ACC112 (cell line): Measurements from ENCODE around the gene SIL1.

Source experiments
- H2AFZ ChIP-seq: fragments of 200-600 bp; sonication (generic); one replicate; pipeline ENCODE4 v1.6.0; 2017; ENCODE audit warnings: antibody characterized with exemption, low read length; ENCODE audit not compliant: unreplicated experiment
- H3K27ac ChIP-seq: fragments of 200-600 bp; sonication (generic); 2 replicates; pipeline ENCODE4 v1.5.1; 2014; ENCODE audit warnings: low read depth, mild to moderate bottlenecking, antibody characterized with exemption, low read length, moderate library complexity
- H3K27me3 ChIP-seq: fragments of 200-600 bp; sonication (generic); 2 replicates; pipeline ENCODE4 v1.6.1; 2014; ENCODE audit warnings: mild to moderate bottlenecking, antibody characterized with exemption, low read length, moderate library complexity, mixed read lengths; ENCODE audit not compliant: insufficient read depth
- H3K36me3 ChIP-seq: fragments of 200-600 bp; sonication (generic); 2 replicates; pipeline ENCODE4 v1.6.1; 2016; ENCODE audit warnings: mild to moderate bottlenecking, antibody characterized with exemption, low read length, moderate library complexity, mixed read lengths; ENCODE audit not compliant: insufficient read depth
- H3K4me1 ChIP-seq: fragments of 200-600 bp; sonication (generic); one replicate; pipeline ENCODE4 v1.6.1; 2016; ENCODE audit warnings: low read length, mixed read lengths; ENCODE audit not compliant: insufficient read depth, unreplicated experiment, control insufficient read depth
- H3K4me3 ChIP-seq: fragments of 200-600 bp; sonication (generic); 2 replicates; pipeline ENCODE4 v1.5.1; 2014; ENCODE audit warnings: mild to moderate bottlenecking, low read depth, low read length
- H3K79me2 ChIP-seq: fragments of 200-600 bp; sonication (generic); one replicate; pipeline ENCODE4 v1.6.0; 2016; ENCODE audit warnings: low read length; ENCODE audit not compliant: control insufficient read depth, unreplicated experiment, insufficient read depth

The SIL1 gene

GRCh38 chr5:139140591-139141071, 57.5 kb downstream of the SIL1 start:
- Histone ChIP-seq H3K4me3 (no peak overlapping the region), H3K4me1 (peaks cover 37% of the 10 kb centered on the region), H3K27me3 (no peaks in the 10 kb centered on the region), H3K27ac (no peak overlapping the region), H2AFZ (no peak overlapping the region), H3K79me2 (peaks cover 21% of the 10 kb centered on the region), H3K36me3 (no peaks in the 10 kb centered on the region)

- H3K4me1 ChIP-seq: peaks cover 33% of the 10 kb centered on the region
- no peak overlapping the region for H3K27ac ChIP-seq
- no peak overlapping the region for H2AFZ ChIP-seq
- H3K4me3 ChIP-seq: no peak overlapping the region
- H3K79me2 ChIP-seq: peaks cover 24% of the 10 kb centered on the region
- H3K27me3 ChIP-seq: no peaks in the 10 kb centered on the region
- H3K36me3 ChIP-seq: no peaks in the 10 kb centered on the region
Observed at GRCh38 chr5:139138809-139139208, 59.4 kb downstream of the SIL1 start.

- Histone ChIP-seq H3K4me1 (peaks cover 33% of the 10 kb centered on the region), H3K27ac (no peak overlapping the region), H3K36me3 (no peaks in the 10 kb centered on the region), H3K4me3 (no peak overlapping the region), H2AFZ (no peak overlapping the region), H3K27me3 (no peaks in the 10 kb centered on the region), H3K79me2 (peaks cover 28% of the 10 kb centered on the region)
Observed at GRCh38 chr5:139138109-139138508, 60.1 kb downstream of the SIL1 start.

- no peaks in the 10 kb centered on the region for H3K36me3 ChIP-seq
- H3K27me3 ChIP-seq: no peaks in the 10 kb centered on the region
- no peak overlapping the region for H3K27ac ChIP-seq
- peaks cover 33% of the 10 kb centered on the region for H3K4me1 ChIP-seq
- no peak overlapping the region for H3K4me3 ChIP-seq
- H2AFZ ChIP-seq: no peak overlapping the region
- H3K79me2 ChIP-seq: peaks cover 29% of the 10 kb centered on the region
Observed at GRCh38 chr5:139137697-139138096, 60.5 kb downstream of the SIL1 start.

GRCh38 chr5:139134906-139135305, 63.3 kb downstream of the SIL1 start:
- Histone ChIP-seq H3K79me2 (peaks cover 21% of the 10 kb centered on the region), H3K27ac (no peak overlapping the region), H3K4me3 (no peak overlapping the region), H3K27me3 (no peaks in the 10 kb centered on the region), H2AFZ (no peak overlapping the region), H3K4me1 (peaks cover 16% of the 10 kb centered on the region), H3K36me3 (no peaks in the 10 kb centered on the region)

- no peaks in the 10 kb centered on the region for H3K36me3 ChIP-seq
- H3K27ac ChIP-seq: no peak overlapping the region
- H3K4me1 ChIP-seq: peaks cover 6% of the 10 kb centered on the region
- H2AFZ ChIP-seq: no peak overlapping the region
- no peak overlapping the region for H3K4me3 ChIP-seq
- H3K27me3 ChIP-seq: no peaks in the 10 kb centered on the region
- H3K79me2 ChIP-seq: peaks cover 18% of the 10 kb centered on the region
Observed at GRCh38 chr5:139133282-139133681, 64.9 kb downstream of the SIL1 start.

- H3K27me3 ChIP-seq: no peaks in the 10 kb centered on the region
Observed at GRCh38 chr5:139132515-139132914, 65.7 kb downstream of the SIL1 start.

GRCh38 chr5:139131921-139132432, 66.2 kb downstream of the SIL1 start:
- H3K4me1 ChIP-seq: no peaks in the 10 kb centered on the region
- no peaks in the 10 kb centered on the region for H3K36me3 ChIP-seq
- H3K27ac ChIP-seq: no peak overlapping the region
- no peaks in the 10 kb centered on the region for H3K27me3 ChIP-seq
- no peak overlapping the region for H3K4me3 ChIP-seq
- no peak overlapping the region for H2AFZ ChIP-seq
- peaks cover 13% of the 10 kb centered on the region for H3K79me2 ChIP-seq

More at GRCh38 chr5:139132515-139132914, 65.7 kb downstream of the SIL1 start:
- Histone ChIP-seq H3K79me2 (peaks cover 13% of the 10 kb centered on the region), H3K27ac (no peak overlapping the region), H3K4me1 (no peaks in the 10 kb centered on the region), H3K36me3 (no peaks in the 10 kb centered on the region), H2AFZ (no peak overlapping the region), H3K4me3 (no peak overlapping the region)

- no peak overlapping the region for H3K27ac ChIP-seq
- H3K79me2 ChIP-seq: peaks cover 13% of the 10 kb centered on the region
- H3K27me3 ChIP-seq: no peaks in the 10 kb centered on the region
- no peaks in the 10 kb centered on the region for H3K4me1 ChIP-seq
- no peak overlapping the region for H2AFZ ChIP-seq
- no peak overlapping the region for H3K4me3 ChIP-seq
- no peaks in the 10 kb centered on the region for H3K36me3 ChIP-seq
Observed at GRCh38 chr5:139131465-139131864, 66.7 kb downstream of the SIL1 start.

- Histone ChIP-seq H3K4me3 (no peak overlapping the region), H2AFZ (no peak overlapping the region), H3K27ac (no peak overlapping the region), H3K79me2 (peaks cover 9% of the 10 kb centered on the region), H3K36me3 (no peaks in the 10 kb centered on the region), H3K4me1 (no peaks in the 10 kb centered on the region), H3K27me3 (no peaks in the 10 kb centered on the region)
Observed at GRCh38 chr5:139131062-139131461, 67.1 kb downstream of the SIL1 start.

GRCh38 chr5:139130214-139130613, 68.0 kb downstream of the SIL1 start:
- H2AFZ ChIP-seq: no peak overlapping the region
- H3K4me1 ChIP-seq: no peaks in the 10 kb centered on the region
- no peak overlapping the region for H3K27ac ChIP-seq
- H3K36me3 ChIP-seq: no peaks in the 10 kb centered on the region
- H3K79me2 ChIP-seq: peaks cover 7% of the 10 kb centered on the region
- no peak overlapping the region for H3K4me3 ChIP-seq
- no peaks in the 10 kb centered on the region for H3K27me3 ChIP-seq
